Activated T-cell treated with anti-CD3 and anti-CD28 coated beads for 24 hours (primary cell): ENCODE results near the gene PHF19.

Experiments used
- DNase-seq: peaks from one replicate; pipeline ENCODE4 v3.0.0-alpha.2; 2020; ENCODE audit warnings: low read depth

PHF19 gene

DNA sequence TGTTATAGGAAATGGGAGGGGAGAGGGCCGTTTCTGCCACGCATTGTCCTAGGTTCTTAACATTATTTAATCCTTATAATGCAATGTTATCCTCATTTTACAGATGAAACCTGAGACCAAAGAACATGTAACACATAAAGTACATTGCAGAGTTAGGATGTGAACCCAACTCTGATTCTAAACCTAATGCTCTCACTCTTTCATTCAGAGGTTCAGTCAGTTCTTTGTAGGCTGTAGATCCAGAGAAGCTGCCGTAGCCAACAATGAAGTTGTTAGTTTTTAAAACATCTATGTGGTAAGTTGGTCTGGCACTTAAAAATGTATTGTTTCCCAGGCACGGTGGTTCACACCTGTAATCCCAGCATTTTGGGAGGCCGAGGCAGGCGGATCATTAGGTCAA is 23.8 kb downstream of the PHF19 start:
- DNase-seq: no peak

DNA sequence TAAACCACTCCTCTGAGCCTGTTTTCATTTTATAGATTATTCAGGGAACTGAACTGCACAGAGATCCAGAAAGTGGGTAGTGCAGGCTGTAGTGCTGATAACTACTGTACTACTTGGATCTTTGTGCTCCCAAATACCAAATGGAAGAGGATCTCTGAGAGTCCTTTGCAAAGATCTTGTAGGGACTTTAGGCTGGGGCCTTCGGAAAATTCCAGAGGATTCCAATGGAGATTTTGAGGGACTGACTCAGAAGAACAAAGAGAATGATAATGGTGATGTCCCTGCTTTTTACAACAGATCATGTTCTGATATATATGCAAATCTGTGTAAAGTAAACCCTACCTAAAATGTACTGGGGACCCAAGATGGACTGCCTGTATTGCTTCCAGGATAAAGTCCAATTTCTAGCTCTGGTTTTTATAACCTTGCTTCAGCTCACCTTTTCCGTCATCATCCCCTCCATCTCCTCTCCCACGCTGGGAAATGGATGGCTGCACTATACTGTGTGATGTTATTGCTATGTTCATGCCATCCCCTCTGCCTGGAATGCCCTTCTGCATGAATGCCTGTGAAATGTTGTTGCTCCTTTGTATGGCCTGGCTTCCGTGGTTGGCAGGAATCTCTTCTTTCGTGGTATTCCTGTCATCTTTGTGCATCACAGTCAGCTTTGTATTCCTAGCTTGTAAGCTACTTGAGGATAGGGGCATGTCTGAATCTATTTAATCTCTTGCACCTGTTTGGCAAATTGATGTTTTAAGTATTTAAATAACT is 24.6 kb downstream of the PHF19 start:
- DNase-seq: no peak

DNA sequence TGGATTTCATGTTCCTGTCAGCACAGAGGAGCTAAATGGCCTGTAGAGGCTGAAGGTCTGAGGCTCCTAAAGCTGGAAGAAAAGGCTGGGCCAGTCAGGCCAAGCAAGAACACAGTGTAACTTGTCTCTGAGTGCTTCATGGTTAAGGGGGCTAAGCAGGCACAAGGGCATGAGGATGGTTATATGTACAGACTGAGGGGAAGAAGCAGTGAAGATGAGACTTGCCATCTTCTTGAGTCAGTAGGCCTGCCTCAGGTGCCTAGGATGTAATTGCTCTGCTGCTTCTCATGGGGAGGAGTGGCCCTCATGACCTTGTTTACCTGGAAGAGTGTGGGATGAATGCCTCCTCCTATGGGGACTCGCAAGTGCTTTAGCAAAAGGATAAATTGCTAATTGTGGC is 25.5 kb downstream of the PHF19 start:
- DNase-seq: no peak

DNA sequence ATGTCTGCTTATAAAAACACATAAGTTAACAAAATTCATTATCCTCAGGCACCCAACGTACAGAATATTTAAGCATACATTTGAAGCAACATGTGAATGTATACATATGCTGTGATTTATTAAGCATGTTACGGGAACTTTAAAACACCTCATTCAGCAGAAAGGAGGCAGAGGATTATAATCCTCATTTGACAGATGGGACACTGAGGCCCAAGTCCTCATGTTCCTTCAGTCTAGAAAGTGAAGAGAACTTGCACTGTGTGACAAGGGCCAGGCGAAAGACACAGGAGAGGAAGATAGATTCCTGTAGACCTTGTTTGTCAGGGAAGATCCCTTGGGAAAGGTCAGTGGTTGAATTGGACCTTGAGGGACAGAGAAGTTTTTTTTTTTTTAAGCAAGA is 26.7 kb downstream of the PHF19 start:
- DNase-seq: no peak

DNA sequence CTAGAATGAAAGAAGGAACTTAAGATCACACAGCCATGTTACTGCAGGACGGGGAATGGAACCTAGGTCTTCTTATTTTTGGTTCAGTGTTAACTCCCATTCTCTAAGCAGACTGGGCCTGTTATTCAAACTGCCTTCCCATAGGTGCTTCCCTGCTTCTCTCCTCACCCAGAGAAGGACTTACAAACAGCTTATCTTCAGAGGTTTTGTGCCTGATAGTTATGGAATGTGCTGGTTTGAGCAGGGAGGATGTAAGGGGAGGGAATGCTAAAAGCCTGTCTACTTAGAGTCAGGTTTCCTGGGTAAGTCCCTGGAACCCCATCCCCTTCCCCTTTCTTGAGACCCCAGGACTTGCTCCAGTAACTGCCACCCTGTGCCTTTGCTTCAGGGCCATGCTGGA is 30.1 kb downstream of the PHF19 start:
- no peak for DNase-seq

DNA sequence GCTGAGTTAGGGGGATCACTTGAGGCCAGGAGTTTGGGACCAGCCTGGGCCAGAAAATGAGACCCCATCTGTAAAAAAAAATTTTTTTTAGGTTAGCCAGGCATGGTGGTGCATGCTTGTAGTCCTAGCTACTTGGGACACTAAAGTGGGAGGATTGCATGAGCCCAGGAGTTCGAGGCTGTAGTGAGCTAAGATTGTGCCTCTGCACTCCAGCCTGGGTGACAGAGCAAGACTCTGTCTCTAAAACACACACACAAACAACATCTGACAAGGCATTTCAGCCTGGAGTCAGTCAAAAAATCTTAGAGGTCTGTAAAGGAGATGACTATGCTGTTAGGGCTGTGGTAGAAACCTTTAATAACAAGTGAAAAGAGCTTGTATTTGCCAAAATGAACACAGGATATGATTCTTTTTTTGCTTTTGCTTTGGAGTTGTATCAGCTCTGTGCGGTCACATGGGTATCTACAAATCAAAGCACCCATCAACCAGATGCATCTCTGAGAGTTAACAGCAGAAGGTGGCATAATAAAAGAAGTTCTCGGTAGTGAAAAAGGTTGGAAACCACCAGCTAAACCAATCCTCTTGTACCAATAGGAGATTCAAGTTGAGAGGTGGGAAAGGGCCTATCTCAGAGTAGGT is 30.6 kb downstream of the PHF19 start:
- no peak for DNase-seq

DNA sequence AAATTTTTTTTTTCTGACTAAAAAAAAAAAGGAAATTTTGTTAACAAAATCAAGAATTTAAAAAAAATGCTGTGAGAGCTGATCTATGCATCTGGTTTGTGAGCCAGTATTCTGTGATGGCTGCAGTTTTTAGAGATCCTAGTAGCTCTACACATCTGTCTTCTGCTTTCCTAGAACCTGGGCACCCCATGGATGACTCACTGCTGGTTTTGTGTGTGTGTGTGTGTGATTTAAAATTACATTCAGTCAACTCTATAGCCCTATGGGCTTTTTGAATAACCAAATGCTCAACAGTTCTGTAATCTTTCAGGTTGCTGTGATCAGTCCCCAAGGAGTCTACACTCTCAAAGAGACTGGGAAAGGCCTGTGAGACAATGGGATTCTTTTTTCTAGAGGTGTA is 31.7 kb downstream of the PHF19 start:
- no peak for DNase-seq

DNA sequence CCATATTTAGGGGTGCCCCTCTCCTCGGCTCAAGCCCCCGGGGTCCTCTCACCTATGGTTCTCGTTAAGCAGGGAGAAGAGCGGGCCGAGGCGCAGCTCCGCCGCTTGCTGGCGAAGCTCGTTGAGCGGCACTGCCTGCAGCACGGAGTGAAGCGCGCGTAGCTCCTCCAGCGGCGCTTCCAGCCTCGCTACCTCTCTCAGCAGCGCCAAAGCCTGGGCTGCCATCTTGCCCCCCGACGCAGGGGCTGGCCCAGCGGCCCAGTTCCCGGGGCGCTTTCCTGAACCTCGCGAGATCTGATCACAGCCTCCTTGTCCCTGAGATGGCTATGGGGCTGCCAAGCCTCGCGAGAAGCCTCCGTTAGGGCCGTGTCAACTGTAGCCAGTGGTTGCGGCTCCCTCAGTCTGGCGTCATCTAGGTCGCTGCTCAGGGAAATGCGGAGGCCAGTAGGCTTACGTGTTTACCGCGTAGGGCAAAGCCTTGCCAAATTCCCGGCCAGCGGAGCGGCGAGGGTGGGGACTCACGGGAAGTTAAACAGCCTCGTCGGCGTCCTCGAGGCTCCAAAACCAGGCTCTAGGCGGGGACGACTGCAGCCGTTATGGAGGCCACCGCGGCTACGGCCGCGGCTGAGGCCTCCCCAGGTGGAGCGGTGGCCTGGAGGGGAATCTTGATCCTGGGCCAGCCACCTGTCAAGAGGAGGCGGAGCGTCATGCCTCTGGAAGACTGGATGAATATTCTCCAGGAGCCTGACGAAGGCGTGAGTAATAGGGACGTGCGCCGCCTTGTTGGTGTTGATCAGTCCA is 34.1 kb downstream of the PHF19 start, which contains the start of gene PSMD5:
Gene PSMD5 (minus strand): TSS at position 238 of the 801 bp plus-strand sequence. CDS start 13 bp downstream, at position 225.
- DNase-seq: peak; percentile 92

DNA sequence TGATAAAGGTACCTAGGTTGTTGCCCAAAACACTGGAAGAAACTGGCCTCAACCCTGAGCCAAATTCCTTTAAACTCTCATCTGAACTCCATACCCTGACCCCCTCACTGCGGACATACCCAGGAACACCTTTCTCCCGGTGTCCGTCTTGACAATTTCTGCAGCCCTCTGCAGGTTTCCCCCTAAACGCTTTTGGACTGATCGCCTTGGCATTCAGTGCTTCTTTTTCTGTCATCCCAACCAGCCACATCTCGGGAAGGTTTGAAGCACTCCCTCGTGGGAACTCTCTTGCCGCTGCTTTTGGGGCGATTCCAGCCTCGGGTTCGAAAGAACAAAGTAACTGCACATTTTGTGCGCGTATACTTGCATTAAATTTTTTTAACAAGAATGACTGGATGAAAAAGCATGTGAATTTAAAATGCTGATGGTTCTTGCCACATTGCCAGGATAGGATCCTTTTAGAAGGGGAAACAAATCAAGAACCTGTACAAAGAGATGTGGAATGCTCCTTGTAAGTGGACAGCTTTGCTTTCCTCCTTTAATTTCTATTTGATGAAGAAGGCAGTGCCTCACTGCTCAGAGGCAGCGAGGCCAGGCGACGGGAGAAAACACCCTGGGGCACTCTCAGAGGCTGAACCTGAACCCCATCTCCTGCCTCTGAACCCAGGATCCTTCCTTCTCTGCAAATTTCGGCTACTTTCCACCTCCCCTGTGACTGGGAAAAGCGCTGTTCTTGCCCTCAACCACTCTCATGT is 34.9 kb downstream of the PHF19 start:
- DNase-seq: no peak

DNA sequence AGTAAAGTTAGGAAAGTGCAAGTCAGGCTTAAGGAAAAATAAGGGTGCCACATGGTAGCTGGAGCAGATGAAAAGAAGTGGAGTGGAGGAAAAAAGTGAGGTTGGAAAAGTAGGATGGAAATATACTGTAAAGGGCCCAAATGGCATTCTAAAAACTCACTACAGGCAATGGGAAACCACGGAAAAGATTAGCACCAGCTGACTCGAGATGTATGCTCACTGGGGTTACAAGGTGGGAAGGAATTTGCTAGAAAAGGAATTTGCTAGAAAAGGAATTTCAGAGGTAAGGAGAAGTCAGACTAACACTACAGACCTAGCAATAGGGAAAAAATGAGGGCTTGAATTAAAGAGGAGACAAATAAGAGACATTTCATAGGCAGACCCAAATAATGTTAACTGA is 37.8 kb downstream of the PHF19 start:
- DNase-seq: no peak

DNA sequence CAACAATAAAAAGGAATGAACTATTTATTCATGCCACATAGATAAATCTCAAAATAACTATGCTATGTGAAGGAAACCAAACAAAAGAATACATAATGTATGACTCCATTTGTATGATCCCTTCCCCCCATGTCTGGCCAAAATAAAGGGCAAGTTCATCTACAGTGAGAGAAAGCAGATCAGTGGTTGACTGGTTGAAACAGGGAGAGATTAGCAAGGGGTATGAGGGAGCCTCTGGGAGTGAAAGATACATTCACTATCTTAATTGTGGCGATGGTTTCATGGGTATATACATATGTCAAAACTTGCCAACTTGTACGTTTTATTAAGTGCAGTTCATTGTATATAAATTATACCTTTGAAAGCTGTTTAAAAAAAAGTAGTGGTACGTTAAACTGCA is 39.1 kb downstream of the PHF19 start:
- DNase-seq: no peak

DNA sequence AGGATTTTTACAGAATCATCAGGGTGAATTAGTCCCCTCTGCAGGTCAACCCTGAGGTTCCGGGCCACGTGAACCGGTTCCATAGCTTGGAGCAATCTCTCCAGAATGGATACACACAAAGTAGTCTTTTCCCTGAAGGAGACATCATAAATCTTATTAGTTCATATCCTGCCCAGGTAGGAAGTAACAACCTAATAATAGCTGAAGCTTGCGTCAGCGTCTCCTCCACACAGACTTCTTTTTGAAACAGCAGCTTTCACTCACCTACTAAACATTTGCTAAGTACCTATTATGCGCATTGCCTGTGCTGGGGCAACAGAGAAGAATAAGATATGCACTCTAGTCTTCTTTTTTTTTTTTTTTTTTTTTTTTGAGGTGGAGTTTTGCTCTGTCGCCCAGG is 43.7 kb downstream of the PHF19 start:
- DNase-seq: no peak

DNA sequence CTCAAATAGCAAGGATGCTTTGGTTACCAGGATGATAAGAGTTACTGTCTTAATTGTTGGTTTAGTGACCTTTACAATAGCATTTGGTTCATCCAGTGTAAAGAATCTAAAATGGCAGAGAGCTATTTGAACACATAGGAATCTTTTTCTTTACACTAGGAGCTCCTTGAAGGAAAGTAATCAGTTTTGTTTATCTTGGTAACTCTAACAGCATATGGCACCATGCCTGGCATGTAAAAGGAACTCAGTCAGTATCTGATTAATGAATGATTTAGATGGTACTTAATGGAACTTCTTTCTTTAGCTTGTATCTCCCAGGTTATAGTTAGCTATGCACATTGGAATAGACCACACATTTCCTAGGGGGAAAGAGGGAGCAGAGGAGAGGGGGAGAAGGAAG is 44.2 kb downstream of the PHF19 start:
- DNase-seq: no peak

DNA sequence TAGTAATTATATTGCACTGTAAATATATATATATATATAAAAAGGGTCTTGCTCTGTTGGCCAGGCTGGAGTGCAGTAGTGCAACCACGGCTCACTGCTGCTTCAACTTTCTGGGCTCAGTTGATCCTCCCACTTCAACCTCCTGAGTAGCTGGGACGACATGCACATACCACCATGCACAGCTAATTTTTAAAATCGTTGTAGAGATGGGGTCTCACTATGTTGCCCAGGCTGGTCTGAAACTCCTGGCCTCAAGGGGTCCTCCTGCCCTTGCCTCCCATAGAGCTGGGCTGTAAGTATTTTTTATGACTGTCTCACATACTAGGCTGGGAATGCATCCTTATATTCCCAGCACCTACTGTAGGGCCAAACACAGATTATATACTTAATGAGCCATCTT is 46.1 kb downstream of the PHF19 start:
- DNase-seq: no peak

DNA sequence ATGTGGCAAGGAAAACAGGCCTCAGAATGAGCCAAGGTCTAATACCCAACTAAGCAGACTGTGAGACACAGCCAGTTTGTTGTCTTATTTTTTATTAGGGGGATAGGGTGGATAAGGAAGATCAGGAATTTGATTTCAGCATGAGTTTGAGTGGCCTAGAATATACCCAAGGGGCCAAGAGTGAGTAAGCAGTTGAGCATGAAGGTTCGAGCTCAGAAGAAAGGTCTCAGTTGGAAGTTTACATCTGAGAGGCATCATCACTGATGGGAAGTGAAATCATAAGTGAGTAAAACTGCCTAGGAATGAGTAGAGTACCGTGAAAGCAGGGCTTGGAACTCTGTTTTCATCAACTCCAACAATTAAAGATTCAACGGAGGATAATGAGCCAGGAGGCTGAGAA is 46.8 kb downstream of the PHF19 start:
- no peak for DNase-seq

DNA sequence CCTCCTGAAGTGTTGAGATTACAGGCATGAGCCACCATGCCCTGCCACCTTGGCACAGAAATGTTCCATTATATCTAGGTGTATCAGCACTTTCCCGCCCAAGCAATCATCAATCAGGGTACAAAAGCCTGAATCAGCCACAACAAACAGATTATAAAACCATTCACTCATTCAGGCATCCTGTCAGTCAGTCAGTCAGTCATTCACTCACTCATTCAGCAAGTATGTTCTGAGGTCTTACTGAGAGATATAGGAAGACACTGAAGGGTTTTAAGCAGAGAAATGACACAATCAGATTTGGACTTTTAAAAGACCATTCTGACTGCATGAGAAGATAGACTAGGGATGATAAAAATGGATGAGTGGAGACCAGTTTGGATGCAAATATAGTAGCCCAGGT is 47.3 kb downstream of the PHF19 start:
- DNase-seq: no peak

DNA sequence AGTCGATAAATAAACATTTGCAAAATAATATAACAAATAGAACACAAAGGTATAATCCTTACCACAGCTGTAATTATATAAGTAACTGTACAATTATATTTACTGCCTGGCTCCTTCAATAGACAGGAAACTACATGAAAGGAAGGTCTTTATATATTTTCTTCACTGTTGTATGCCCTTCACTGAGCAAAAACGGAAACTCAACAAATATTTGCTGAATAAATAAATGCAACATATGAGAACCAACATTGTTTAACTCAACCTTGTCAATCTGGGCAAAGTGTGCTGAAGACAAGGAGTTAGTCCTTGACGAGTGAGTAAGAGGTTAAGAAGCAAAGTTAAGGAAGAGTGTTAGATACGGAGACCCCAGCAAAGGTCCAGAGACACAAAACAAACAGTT is 56.9 kb downstream of the PHF19 start:
- no peak for DNase-seq

DNA sequence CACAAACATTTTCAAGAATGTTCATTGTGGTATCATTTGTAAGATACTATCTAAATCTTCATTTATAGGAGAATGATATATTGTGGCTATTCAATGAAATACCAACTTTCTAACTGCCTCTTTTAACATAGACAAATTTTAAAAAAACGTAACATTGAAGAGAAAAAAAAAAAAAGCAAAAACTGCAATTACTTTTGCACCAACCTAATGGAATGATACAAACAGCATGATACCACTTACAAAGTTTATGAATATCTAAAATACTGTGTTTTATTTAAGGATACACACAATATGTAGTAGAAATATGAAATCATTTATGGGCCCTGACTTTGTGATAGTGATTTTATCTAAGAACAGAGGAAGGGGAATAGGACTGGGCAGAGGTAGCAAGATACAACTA is 58.4 kb downstream of the PHF19 start:
- DNase-seq: no peak

DNA sequence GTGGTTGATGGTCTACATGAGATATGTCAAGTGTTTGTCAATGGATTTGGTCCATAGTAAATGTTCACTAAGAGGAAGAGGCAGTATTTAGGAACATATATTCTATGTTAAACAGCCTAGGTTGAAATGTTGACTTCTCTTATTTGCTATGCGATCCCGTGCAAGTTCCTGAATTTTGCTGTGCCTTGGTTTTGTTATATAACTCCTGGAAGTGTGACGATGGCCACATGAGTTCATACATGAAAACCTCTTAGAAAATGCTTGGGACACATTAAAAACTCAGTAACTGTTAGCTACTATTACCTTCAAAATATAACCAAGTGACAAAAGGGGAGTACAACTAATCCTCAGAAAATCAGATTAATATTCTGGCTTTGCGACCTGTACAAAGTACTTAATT is 61.9 kb downstream of the PHF19 start:
- no peak for DNase-seq

DNA sequence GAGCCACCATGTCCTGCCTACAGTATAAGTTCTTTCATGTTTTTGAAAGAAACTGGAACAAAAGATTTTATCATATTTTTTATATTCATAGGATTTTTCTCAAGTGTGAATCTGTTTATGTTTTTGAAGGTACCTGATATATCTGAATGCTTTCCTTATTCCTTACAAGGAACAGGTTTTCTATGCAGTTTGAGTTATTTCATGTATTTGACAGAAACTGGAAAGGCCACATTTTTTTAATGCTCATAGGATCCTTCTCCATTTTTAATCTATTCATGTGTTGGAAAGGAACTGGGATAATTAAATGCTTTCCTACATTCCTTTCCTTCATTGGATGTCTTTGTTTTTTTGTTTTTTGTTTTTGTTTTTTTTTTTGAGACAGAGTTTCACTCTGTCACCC is 68.1 kb downstream of the PHF19 start:
- no peak for DNase-seq

DNA sequence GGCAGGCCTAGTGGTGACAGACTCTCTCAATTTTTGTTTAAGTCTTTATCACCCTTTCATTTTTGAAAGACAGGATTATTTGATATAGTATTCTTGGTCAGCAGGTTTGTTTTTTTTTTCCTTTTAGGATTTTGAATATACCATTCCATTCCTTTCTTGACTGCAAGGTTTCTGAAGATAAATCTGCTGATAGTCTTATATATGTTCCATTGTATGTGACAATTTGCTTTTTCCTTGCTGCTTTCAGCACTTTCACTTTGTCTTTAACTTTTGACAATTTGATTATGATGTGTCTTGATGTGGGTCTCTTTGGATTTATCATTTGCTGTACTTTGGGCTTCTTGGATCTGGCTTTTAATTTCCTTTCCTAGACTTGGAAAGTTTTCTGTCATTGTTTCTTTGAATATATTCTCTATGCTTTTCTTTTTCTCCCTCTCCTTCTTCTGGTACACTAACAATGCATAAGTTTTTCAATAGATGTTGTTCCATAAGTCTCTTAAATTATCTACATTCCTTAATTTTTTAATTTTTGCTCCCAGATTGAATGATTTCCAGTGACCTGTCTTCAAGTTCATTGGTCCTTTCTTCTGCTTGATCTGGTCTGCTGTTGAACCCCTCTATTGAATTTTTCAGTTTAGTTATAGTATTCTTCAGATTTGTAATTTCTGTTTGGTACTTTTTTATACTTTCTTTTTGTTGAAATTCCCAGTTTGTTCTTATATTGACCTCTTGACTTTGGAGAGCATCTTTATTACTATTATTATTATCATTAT is 69.2 kb downstream of the PHF19 start:
- no peak for DNase-seq
